ENCODE measurements around the gene GAREM2.

DNA sequence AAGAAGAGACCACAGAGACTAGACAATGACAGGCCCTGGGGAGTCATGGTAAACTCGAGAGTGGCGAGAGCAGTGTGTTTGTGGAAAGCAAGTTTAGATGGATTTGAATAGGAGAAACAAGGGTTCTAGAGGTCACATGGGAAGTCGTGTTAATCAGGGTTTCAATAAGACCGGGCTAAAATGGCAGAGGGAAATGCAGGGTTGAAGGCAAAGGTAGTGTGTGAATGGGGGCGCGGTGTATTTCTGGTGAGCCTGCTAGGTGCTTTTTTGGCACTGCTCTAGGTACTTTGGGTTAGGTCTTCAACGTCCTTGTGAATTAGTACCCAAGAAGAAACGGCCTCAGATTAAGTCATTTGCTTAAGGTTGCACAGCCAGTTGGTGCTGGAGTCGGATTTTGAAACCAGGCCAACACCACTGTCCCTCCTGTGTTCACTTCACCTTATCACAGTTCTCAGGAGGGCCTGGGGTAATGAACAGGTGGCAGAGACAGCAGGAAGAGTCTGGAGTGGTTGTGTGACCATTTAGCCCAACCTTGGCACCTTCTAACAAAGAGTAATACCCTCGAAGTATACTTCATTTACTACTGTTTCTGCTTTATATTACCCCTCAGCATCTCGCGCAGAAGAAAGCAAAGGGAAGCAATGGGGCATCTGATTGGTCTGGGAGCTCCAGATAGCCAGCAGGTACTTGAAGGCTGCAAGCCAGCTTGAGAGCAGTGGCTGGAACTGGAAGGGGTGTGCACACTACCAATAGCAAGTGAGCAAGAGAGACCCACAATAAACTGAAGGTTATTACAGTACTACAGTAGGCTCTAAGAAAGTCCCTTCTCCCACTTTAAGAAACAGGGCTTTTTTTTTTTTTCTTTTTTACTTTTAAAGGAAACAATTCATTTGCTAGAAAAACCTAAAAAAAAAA is 33.4 kb upstream of the GAREM2 start:
- TF ChIP-seq, protein P1, sequence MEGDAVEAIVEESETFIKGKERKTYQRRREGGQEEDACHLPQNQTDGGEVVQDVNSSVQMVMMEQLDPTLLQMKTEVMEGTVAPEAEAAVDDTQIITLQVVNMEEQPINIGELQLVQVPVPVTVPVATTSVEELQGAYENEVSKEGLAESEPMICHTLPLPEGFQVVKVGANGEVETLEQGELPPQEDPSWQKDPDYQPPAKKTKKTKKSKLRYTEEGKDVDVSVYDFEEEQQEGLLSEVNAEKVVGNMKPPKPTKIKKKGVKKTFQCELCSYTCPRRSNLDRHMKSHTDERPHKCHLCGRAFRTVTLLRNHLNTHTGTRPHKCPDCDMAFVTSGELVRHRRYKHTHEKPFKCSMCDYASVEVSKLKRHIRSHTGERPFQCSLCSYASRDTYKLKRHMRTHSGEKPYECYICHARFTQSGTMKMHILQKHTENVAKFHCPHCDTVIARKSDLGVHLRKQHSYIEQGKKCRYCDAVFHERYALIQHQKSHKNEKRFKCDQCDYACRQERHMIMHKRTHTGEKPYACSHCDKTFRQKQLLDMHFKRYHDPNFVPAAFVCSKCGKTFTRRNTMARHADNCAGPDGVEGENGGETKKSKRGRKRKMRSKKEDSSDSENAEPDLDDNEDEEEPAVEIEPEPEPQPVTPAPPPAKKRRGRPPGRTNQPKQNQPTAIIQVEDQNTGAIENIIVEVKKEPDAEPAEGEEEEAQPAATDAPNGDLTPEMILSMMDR (optimal IDR thresholded peaks at IDR 0.05 in 1 of 3, IDR thresholded peaks at IDR 0.05 in 1 of 3, conservative IDR thresholded peaks at IDR 0.05 in 1 of 3; ENCODE audit: extremely low read depth in 1 of 3, insufficient read depth in 2 of 3, low read length in 3 of 3): no peak
- no peak for TF ChIP-seq EZH2 (IDR thresholded peaks at IDR 0.05; ENCODE audit: low read length)
